Neural progenitor cell (in vitro differentiated cells): ENCODE data around the gene GRK1. TPM values are rescaled to one million over a fixed set of nuclear protein-coding genes. Genes with fewer than 3 reads are reported as not detected.

Source experiments
- DNase-seq: peaks from one replicate; pipeline ENCODE4 v3.0.0-alpha.2; 2016; ENCODE audit warnings: low spot score
- H2AFZ ChIP-seq: fragments of 200-600 bp; sonication (generic); replicated peaks from 2 replicates; pipeline ENCODE4 v1.6.1; 2016; ENCODE audit warnings: antibody characterized with exemption
- H3F3A ChIP-seq: fragments of 200-600 bp; sonication (generic); 2 replicates; pipeline ENCODE4 v1.6.1; 2016; ENCODE audit warnings: antibody characterized with exemption, low read depth
- H3K27ac ChIP-seq: fragments of 200-600 bp; sonication (generic); 2 replicates; pipeline ENCODE4 v1.5.1; 2016; ENCODE audit warnings: mild to moderate bottlenecking
- H3K27me3 ChIP-seq: fragments of 200-600 bp; sonication (generic); 2 replicates; pipeline ENCODE4 v1.6.1; 2016; ENCODE audit warnings: mild to moderate bottlenecking, moderate library complexity
- H3K36me3 ChIP-seq: fragments of 200-600 bp; sonication (generic); 2 replicates; pipeline ENCODE4 v1.5.1; 2016
- H3K4me1 ChIP-seq: fragments of 200-600 bp; sonication (generic); 2 replicates; pipeline ENCODE4 v1.6.1; 2016; ENCODE audit warnings: mixed run types
- H3K4me2 ChIP-seq: fragments of 200-600 bp; sonication (generic); 2 replicates; pipeline ENCODE4 v1.6.1; 2016
- H3K4me3 ChIP-seq: fragments of 200-600 bp; sonication (generic); 2 replicates; pipeline ENCODE4 v1.5.1; 2016
- H3K79me2 ChIP-seq: fragments of 200-600 bp; sonication (generic); 2 replicates; pipeline ENCODE4 v1.6.1; 2016; ENCODE audit warnings: low read depth
- H3K9ac ChIP-seq: fragments of 200-600 bp; sonication (generic); 2 replicates; pipeline ENCODE4 v1.6.1; 2016
- H3K9me3 ChIP-seq: fragments of 200-600 bp; sonication (generic); 2 replicates; pipeline ENCODE4 v1.5.1; 2016; ENCODE audit warnings: low read depth
- H4K20me1 ChIP-seq: fragments of 200-600 bp; sonication (generic); 2 replicates; pipeline ENCODE4 v1.6.1; 2016; ENCODE audit warnings: low read depth
- H3K27ac Mint-ChIP-seq: 3 replicates; pipeline ENCODE4 v1.8.0; 2021; ENCODE audit warnings: mixed read lengths
- H3K27me3 Mint-ChIP-seq: 2 replicates; pipeline ENCODE4 v1.8.0; 2022; ENCODE audit warnings: low read depth, mild to moderate bottlenecking, inconsistent platforms, moderate library complexity, mixed read lengths; ENCODE audit not compliant: insufficient read depth
- H3K36me3 Mint-ChIP-seq: 3 replicates; pipeline ENCODE4 v1.8.0; 2021; ENCODE audit warnings: mixed read lengths
- H3K4me1 Mint-ChIP-seq: 3 replicates; pipeline ENCODE4 v1.8.0; 2021; ENCODE audit warnings: mixed read lengths
- H3K4me3 Mint-ChIP-seq: 3 replicates; pipeline ENCODE4 v1.8.0; 2021; ENCODE audit warnings: mild to moderate bottlenecking, moderate library complexity, mixed read lengths
- H3K9me3 Mint-ChIP-seq: 3 replicates; pipeline ENCODE4 v1.8.0; 2020; ENCODE audit warnings: mixed read lengths
- EZH2 ChIP-seq: fragments of 200-600 bp; sonication (generic); IDR thresholded peaks from 2 replicates; pipeline ENCODE4 v1.6.1; 2017; ENCODE audit warnings: antibody characterized with exemption, mild to moderate bottlenecking, moderate library complexity
- EZH2phosphoT487 ChIP-seq: fragments of 200-600 bp; sonication (generic); IDR thresholded peaks from 2 replicates; pipeline ENCODE4 v1.6.1; 2017; ENCODE audit warnings: antibody characterized with exemption
- total RNA-seq: library from RNA; depleted of rRNA; stranded (reverse); fragments of >200 nt; gene quantifications from 2 replicates; pipeline ENCODE4 v1.2.3, GENCODE V29; 2015; ENCODE audit warnings: low replicate concordance
- TF ChIP-seq, protein P1 (sequence below): fragments of 200-600 bp; sonication (generic); IDR thresholded peaks from 2 replicates; pipeline ENCODE4 v1.5.1; 2017; ENCODE audit warnings: antibody characterized with exemption, mild to moderate bottlenecking

The GRK1 gene
- total RNA-seq, 1 donor from 2014 or later, result not detected

DNA sequence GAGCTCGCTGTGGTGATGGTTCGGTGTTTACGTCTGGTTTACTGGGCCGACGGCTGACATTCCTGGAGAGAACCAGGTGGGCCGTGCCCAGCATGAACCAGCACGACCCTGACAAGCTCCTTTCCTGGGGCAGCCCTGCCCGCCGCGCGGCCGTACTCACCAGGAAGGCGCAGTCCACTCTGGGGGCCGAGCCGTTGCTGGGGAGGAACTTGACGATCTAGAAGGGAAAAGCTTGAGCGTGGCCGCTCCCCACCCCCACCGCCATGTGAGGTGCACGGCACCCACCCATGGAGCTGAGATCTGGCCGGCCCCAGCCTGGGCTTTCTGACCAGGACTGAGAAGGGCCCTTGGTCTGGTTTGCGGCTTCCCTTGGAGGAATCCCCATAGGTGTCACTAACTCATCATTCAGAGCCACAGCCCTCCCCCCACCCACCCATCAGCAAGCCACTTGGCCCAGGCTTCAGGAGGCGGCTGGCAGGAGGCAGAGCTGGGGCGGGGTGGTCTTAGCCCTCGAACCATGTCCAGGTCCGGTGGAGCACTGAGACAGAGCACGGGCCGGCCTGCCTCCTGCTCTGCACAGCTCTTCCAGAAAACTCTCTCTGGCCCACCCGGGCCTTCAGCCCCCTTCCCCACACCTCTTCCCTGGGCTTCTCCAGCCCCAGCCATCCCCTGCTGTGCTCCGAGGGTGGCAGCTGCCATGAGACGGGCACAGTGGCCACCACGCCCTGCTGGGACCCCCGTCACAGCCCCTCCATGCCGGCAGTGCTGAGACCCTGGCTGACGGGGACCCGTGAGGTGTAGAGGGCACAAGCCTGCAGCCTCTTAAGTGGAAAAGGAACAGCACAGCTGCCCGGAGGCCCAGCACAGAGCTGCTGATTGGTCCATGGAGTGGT lies 15.3 kb upstream of the GRK1 start:
- Histone ChIP-seq H3F3A (no peaks in the 10 kb centered on the region), H3K4me3 (no peak overlapping the region), H3K27ac (no peak overlapping the region), H3K4me1 (no peaks in the 10 kb centered on the region), H3K9me3 (no peaks in the 10 kb centered on the region), H3K36me3 (no peaks in the 10 kb centered on the region), H4K20me1 (no peaks in the 10 kb centered on the region), H3K79me2 (no peaks in the 10 kb centered on the region), H3K9ac (no peak overlapping the region), H2AFZ (no peak overlapping the region), H3K4me2 (no peak overlapping the region), H3K27me3 (no peaks in the 10 kb centered on the region)
- DNase-seq, result no peak
- no peak overlapping the region for H3K4me3 Mint-ChIP-seq
- H3K27me3 Mint-ChIP-seq, result peaks cover 10% of the 10 kb centered on the region
- H3K9me3 Mint-ChIP-seq, result no peaks in the 10 kb centered on the region
- H3K4me1 Mint-ChIP-seq, result peaks cover 26% of the 10 kb centered on the region
- H3K36me3 Mint-ChIP-seq, result peaks cover 5% of the 10 kb centered on the region
- TF ChIP-seq, protein P1, sequence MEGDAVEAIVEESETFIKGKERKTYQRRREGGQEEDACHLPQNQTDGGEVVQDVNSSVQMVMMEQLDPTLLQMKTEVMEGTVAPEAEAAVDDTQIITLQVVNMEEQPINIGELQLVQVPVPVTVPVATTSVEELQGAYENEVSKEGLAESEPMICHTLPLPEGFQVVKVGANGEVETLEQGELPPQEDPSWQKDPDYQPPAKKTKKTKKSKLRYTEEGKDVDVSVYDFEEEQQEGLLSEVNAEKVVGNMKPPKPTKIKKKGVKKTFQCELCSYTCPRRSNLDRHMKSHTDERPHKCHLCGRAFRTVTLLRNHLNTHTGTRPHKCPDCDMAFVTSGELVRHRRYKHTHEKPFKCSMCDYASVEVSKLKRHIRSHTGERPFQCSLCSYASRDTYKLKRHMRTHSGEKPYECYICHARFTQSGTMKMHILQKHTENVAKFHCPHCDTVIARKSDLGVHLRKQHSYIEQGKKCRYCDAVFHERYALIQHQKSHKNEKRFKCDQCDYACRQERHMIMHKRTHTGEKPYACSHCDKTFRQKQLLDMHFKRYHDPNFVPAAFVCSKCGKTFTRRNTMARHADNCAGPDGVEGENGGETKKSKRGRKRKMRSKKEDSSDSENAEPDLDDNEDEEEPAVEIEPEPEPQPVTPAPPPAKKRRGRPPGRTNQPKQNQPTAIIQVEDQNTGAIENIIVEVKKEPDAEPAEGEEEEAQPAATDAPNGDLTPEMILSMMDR, result no peak
- TF ChIP-seq EZH2, result no peak
- TF ChIP-seq EZH2phosphoT487, result no peak
- no peak overlapping the region for H3K27ac Mint-ChIP-seq

DNA sequence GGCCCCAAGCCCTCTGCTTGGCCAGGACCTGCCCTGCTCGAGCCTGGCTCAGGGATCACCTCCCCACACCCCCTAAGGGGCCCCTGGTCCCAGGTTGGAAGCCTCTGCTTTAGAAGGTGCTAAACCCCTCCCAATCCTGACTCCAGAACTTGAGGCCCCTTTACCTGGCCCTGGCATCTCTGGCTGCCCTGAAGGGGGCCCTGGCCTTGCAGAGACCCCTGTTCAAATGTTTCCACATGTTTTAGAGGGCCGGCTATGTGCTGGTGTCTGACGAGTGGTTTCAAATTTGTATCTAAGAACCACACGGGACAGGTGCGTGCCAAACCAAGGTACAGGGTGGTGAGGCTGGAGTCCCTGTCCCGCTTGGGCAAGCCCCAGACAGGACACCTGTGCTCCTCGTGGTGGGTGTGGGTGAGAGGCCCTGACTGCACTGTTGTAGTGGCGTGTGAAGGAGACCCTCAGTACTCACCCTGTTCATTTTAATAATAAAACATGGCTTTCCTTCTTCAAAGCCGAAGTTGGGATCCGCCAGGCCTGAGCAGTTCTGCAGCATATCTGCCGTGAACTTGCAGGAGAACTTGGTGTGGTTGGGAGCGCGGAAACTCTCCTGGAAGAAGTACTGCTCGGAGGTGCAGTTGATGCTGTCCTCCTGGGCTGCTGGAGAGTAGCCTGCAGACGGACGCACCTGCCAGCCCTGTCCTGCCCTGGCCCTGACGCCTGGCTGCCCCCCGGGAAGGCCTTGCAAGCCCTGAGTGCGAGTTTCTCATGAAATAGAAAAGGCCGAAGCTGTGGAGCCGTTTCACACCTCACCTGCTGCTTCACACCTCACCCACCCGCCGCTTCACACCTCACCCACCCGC lies 14.4 kb upstream of the GRK1 start:
- TF ChIP-seq EZH2phosphoT487 (no peak), EZH2 (no peak)
- TF ChIP-seq, protein P1, result no peak
- Histone ChIP-seq H3K27me3 (no peaks in the 10 kb centered on the region), H3F3A (no peaks in the 10 kb centered on the region), H3K9ac (no peak overlapping the region), H2AFZ (no peak overlapping the region), H3K4me1 (no peaks in the 10 kb centered on the region), H3K79me2 (no peaks in the 10 kb centered on the region), H3K4me3 (no peak overlapping the region), H3K9me3 (no peaks in the 10 kb centered on the region), H3K4me2 (no peak overlapping the region), H4K20me1 (no peaks in the 10 kb centered on the region), H3K27ac (no peak overlapping the region), H3K36me3 (no peaks in the 10 kb centered on the region)
- H3K9me3 Mint-ChIP-seq, result no peaks in the 10 kb centered on the region
- peaks cover 9% of the 10 kb centered on the region for H3K27me3 Mint-ChIP-seq
- DNase-seq, result no peak
- H3K4me1 Mint-ChIP-seq, result peaks cover 26% of the 10 kb centered on the region
- H3K4me3 Mint-ChIP-seq, result no peak overlapping the region
- H3K36me3 Mint-ChIP-seq, result peaks cover 5% of the 10 kb centered on the region
- no peak overlapping the region for H3K27ac Mint-ChIP-seq

DNA sequence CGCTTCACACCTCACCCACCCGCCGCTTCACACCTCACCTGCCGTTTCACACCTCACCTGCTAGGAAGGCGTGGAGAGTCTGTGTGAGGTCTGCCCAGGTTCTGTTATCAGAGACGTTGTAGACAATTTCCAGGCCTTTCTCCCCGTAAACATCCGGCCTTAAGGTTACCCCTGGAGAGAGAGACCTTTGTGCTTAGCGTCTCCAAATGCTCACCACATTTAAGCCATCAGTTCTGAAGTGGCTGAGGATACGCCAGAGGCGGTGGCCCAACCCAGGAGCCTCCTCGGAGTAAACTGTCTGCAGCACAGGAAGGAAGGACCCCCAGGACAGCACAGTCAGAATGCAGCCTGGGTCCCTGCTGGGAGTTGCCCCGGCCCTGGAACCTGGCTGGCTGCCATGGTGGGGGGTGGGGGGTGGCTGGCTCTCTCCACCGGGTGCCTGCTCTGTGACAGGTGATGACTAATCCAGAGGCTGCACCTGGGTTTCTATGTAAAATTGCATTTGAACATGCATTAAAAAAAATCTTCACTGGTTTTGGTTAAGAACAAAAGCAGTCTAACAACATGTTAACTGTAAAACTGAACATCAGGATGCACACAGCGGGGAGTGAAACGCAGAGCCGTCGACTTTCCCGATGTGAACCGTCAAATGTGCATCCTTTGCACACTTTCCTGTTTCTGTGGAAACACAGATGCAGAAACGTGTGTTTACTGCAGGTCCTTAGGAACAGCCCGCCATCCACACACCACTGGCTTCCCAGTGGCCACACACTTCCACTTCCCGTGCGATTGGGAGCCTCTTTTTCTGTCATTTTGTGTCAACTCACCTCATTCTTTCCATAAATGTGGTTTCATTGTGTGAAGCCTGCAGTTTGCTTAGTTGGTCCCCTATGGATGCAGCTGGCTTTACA lies 13.5 kb upstream of the GRK1 start:
- no peak for DNase-seq
- Histone ChIP-seq H3K4me3 (no peak overlapping the region), H3K9me3 (no peaks in the 10 kb centered on the region), H3K27me3 (no peaks in the 10 kb centered on the region), H3F3A (no peaks in the 10 kb centered on the region), H3K9ac (no peak overlapping the region), H3K79me2 (no peaks in the 10 kb centered on the region), H3K27ac (no peak overlapping the region), H3K36me3 (no peaks in the 10 kb centered on the region), H3K4me1 (no peaks in the 10 kb centered on the region), H2AFZ (no peak overlapping the region), H4K20me1 (no peaks in the 10 kb centered on the region), H3K4me2 (no peak overlapping the region)
- H3K4me1 Mint-ChIP-seq, result peaks cover 26% of the 10 kb centered on the region
- no peak overlapping the region for H3K4me3 Mint-ChIP-seq
- no peaks in the 10 kb centered on the region for H3K9me3 Mint-ChIP-seq
- peaks cover under 1% of the 10 kb centered on the region for H3K36me3 Mint-ChIP-seq
- TF ChIP-seq EZH2phosphoT487 (no peak), EZH2 (no peak)
- TF ChIP-seq, protein P1, result no peak
- peaks cover 9% of the 10 kb centered on the region for H3K27me3 Mint-ChIP-seq
- peak overlapping the region; percentile 76 for H3K27ac Mint-ChIP-seq
